Measurements from ENCODE around the gene GRN.
"Not testable (repeated sequence)": the region's sequence is repeated elsewhere in the genome, so short reads cannot be mapped to it uniquely, and the experiment has no call there.

Gene GRN

DNA sequence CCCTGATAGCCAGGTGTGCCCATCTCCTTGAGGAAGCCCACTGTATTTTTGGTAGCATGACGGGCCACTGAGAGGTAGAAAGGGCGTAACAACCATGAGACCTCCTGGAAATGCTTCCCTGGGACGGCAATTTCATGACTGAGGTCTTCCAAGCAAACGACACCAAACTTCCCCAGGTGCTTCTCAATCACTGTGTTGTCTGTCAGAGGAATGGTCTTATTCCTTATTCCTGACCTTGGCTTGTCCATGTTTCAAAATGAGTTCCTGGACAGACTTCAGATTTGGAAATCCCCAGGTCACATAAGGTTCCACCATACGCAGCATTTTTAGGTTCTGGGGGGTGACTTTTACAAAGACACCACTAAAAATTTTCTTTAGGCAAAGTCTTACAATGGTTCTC lies 19.9 kb downstream of the GRN start:
- H3K79me2 ChIP-seq (ENCODE audit: control insufficient read depth, insufficient read depth, low read length, poor library complexity); H2BK120ac ChIP-seq (ENCODE audit: insufficient read depth, low read length, poor library complexity); H3K14ac ChIP-seq (ENCODE audit: low read length); H3K4me2 ChIP-seq (ENCODE audit: low read length); H3K9me3 ChIP-seq (ENCODE audit: insufficient read depth, low read depth, low read length); H4K12ac ChIP-seq (ENCODE audit: low read depth, low read length); H3K23ac ChIP-seq (ENCODE audit: low read length); H2BK12ac ChIP-seq (ENCODE audit: low read length); H3K9ac ChIP-seq (ENCODE audit: low read length); H3K79me1 ChIP-seq (ENCODE audit: low read length); H2AK5ac ChIP-seq (ENCODE audit: low read length); H3K18ac ChIP-seq (ENCODE audit: low read length); H3K27ac ChIP-seq (ENCODE audit: low read depth, low read length); H2BK5ac ChIP-seq (ENCODE audit: low read depth, low read length, poor library complexity); DNase-seq; H2AFZ ChIP-seq (ENCODE audit: insufficient read depth, low read length, poor library complexity); H3K27me3 ChIP-seq (ENCODE audit: insufficient read depth, low read length); H4K91ac ChIP-seq (ENCODE audit: low read depth, low read length); H3K4ac ChIP-seq (ENCODE audit: low read depth, low read length); H4K8ac ChIP-seq (ENCODE audit: low read depth, low read length); H3K4me3 ChIP-seq (ENCODE audit: low read depth, low read length); H3K36me3 ChIP-seq (ENCODE audit: control insufficient read depth in 1 of 2, insufficient read depth in 2 of 2, low read length in 2 of 2): not testable (repeated sequence)
- H3K4me1 ChIP-seq (ENCODE audit: control insufficient read depth in 1 of 2, insufficient read depth in 2 of 2, low read length in 2 of 2): peaks cover 2 to 11% of the 10 kb centered on the region in 2 experiments
- no CpG with 5 or more reads among the region's 5 CpGs for WGBS (ENCODE audit: extremely low coverage, insufficient coverage, insufficient read length)

DNA sequence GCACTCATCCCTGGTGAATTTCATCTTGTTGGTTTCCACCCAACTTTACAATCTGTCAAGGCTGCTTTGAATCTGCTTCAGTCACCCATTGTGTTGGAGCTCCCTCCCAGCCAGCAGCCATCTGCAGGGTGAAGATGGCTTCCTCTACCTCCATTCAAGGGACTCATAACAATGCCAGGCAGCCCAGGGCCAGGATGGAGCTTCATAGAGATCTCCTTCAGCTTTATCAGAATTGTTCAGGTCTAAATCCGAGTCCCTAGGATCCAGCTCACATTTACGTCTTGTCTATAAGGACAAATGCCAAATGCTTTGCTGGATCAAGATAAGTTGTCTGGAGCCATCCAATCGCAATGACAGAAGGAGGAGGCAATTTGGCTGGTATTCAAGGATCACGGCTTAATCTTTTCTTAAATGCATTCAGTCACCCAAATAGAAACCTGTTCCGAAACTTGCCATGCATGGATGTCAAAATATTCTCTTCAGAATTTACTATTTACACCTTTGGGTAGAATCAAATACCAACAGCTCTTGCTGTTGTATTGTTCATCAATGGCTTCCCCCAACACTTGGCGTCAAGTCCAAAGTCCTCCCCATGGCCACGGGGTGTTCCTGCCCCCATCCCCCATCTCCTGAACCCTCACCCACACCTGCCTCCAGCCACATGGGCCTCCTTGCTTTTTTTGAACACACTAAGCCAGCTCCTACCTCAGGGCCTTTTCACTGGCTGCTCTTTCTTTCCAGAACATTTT lies 22.3 kb downstream of the GRN start:
- Histone ChIP-seq H2AK5ac (ENCODE audit: low read length) (no peak overlapping the region), H3K79me2 (ENCODE audit: control insufficient read depth, insufficient read depth, low read length, poor library complexity) (peaks cover 6% of the 10 kb centered on the region), H3K79me1 (ENCODE audit: low read length) (peaks cover 6% of the 10 kb centered on the region), H4K8ac (ENCODE audit: low read depth, low read length) (no peak overlapping the region), H4K12ac (ENCODE audit: low read depth, low read length) (no peak overlapping the region), H3K23ac (ENCODE audit: low read length) (no peak overlapping the region), H3K18ac (ENCODE audit: low read length) (no peak overlapping the region), H3K4me1 (ENCODE audit: control insufficient read depth in 1 of 2, insufficient read depth in 2 of 2, low read length in 2 of 2) (peaks cover 2 to 5% of the 10 kb centered on the region in 2 experiments), H3K4me2 (ENCODE audit: low read length) (no peak overlapping the region), H2BK120ac (ENCODE audit: insufficient read depth, low read length, poor library complexity) (no peak overlapping the region), H3K4me3 (ENCODE audit: low read depth, low read length) (no peak overlapping the region), H3K27ac (ENCODE audit: low read depth, low read length) (no peak overlapping the region), H2BK5ac (ENCODE audit: low read depth, low read length, poor library complexity) (no peak overlapping the region), H3K9me3 (ENCODE audit: insufficient read depth, low read depth, low read length) (no peaks in the 10 kb centered on the region), H2BK12ac (ENCODE audit: low read length) (no peak overlapping the region), H3K27me3 (ENCODE audit: insufficient read depth, low read length) (no peaks in the 10 kb centered on the region), H3K36me3 (ENCODE audit: control insufficient read depth in 1 of 2, insufficient read depth in 2 of 2, low read length in 2 of 2) (no peaks in the 10 kb centered on the region), H4K91ac (ENCODE audit: low read depth, low read length) (no peak overlapping the region), H3K14ac (ENCODE audit: low read length) (no peak overlapping the region), H3K9ac (ENCODE audit: low read length) (no peak overlapping the region), H3K4ac (ENCODE audit: low read depth, low read length) (no peak overlapping the region), H2AFZ (ENCODE audit: insufficient read depth, low read length, poor library complexity) (no peak overlapping the region)
- no CpG with 5 or more reads among the region's 7 CpGs for WGBS (ENCODE audit: extremely low coverage, insufficient coverage, insufficient read length)
- DNase-seq: no peak

DNA sequence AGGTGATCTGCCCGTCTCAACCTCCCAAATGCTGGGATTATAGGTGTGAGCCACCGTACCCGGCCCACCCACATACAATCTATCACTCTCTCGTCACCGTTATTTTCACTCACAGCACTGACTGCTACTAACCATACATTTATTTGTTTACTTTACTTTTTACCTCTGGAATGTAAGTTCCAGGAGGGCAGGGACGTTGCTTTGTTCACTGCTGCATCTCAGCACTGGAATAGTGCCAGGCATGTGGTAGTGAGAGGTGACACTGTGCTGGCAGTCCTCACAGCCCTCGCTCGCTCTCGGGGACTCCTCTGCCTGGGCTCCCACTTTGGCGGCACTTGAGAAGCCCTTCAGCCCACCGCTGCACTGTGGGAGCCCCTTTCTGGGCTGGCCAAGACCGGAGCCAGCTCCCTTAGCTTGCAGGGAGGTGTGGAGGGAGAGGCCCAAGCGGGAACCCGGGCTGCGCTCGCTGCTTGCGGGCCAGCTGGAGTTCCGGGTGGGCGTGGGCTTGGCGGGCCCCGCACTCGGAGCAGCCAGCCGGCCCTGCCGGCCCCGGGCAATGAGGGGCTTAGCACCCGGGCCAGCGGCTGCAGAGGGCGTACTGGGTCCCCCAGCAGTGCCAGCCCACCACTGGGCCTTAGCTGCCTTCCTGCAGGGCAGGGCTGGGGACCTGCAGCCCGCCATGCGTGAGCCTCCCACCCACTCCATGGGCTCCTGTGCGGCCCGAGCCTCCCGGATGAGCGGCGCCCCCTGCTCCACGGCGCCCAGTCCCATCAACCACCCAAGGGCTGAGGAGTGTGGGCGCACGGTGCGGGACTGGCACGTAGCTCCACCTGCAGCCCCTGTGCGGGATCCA lies 23.5 kb downstream of the GRN start:
- not testable (repeated sequence) for H3K23ac ChIP-seq (ENCODE audit: low read length); H3K4ac ChIP-seq (ENCODE audit: low read depth, low read length); H3K9me3 ChIP-seq (ENCODE audit: insufficient read depth, low read depth, low read length)

DNA sequence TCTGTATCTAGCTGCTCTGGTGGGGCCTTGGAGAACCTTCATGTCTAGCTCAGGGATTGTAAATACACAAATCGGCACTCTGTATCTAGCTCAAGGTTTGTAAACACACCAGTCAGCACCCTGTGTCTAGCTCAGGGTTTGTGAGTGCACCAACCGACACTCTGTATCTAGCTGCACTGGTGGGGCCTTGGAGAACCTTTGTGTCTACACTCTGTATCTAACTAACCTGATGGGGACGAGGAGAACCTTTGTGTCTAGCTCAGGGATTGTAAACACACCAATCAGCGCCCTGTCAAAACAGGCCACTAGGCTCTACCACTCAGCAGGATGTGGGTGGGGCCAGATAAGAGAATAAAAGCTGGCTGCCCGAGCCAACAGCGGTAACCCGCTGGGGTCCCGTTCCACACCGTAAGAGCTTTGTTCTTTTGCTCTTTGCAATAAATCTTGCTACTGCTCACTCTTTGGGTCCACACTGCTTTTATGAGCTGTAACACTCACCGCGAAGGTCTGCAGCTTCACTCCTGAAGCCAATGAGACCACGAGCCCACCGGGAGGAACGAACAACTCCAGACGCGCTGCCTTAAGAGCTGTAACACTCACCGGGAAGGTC lies 24.4 kb downstream of the GRN start:
- not testable (repeated sequence) for H2BK120ac ChIP-seq (ENCODE audit: insufficient read depth, low read length, poor library complexity); H2BK12ac ChIP-seq (ENCODE audit: low read length); H3K4me1 ChIP-seq (ENCODE audit: control insufficient read depth in 1 of 2, insufficient read depth in 2 of 2, low read length in 2 of 2); H2BK5ac ChIP-seq (ENCODE audit: low read depth, low read length, poor library complexity); H3K79me1 ChIP-seq (ENCODE audit: low read length); H3K9me3 ChIP-seq (ENCODE audit: insufficient read depth, low read depth, low read length); H3K27ac ChIP-seq (ENCODE audit: low read depth, low read length); DNase-seq; H3K79me2 ChIP-seq (ENCODE audit: control insufficient read depth, insufficient read depth, low read length, poor library complexity); H3K9ac ChIP-seq (ENCODE audit: low read length); H3K18ac ChIP-seq (ENCODE audit: low read length); H3K14ac ChIP-seq (ENCODE audit: low read length); H3K4me3 ChIP-seq (ENCODE audit: low read depth, low read length); H4K12ac ChIP-seq (ENCODE audit: low read depth, low read length); H3K4ac ChIP-seq (ENCODE audit: low read depth, low read length); H2AFZ ChIP-seq (ENCODE audit: insufficient read depth, low read length, poor library complexity); H2AK5ac ChIP-seq (ENCODE audit: low read length); H3K27me3 ChIP-seq (ENCODE audit: insufficient read depth, low read length); H4K91ac ChIP-seq (ENCODE audit: low read depth, low read length); H4K8ac ChIP-seq (ENCODE audit: low read depth, low read length); H3K23ac ChIP-seq (ENCODE audit: low read length); H3K4me2 ChIP-seq (ENCODE audit: low read length); H3K36me3 ChIP-seq (ENCODE audit: control insufficient read depth in 1 of 2, insufficient read depth in 2 of 2, low read length in 2 of 2)
- no CpG with 5 or more reads among the region's 17 CpGs for WGBS (ENCODE audit: extremely low coverage, insufficient coverage, insufficient read length)

More for the DNA sequence above, 23.5 kb downstream of the GRN start:
- H3K79me1 ChIP-seq (ENCODE audit: low read length); H2AK5ac ChIP-seq (ENCODE audit: low read length); H2BK12ac ChIP-seq (ENCODE audit: low read length); H2BK5ac ChIP-seq (ENCODE audit: low read depth, low read length, poor library complexity); H2BK120ac ChIP-seq (ENCODE audit: insufficient read depth, low read length, poor library complexity); H4K8ac ChIP-seq (ENCODE audit: low read depth, low read length); H3K79me2 ChIP-seq (ENCODE audit: control insufficient read depth, insufficient read depth, low read length, poor library complexity); H3K27me3 ChIP-seq (ENCODE audit: insufficient read depth, low read length); H3K9ac ChIP-seq (ENCODE audit: low read length); H4K91ac ChIP-seq (ENCODE audit: low read depth, low read length); H3K4me3 ChIP-seq (ENCODE audit: low read depth, low read length); H3K36me3 ChIP-seq (ENCODE audit: control insufficient read depth in 1 of 2, insufficient read depth in 2 of 2, low read length in 2 of 2); H3K14ac ChIP-seq (ENCODE audit: low read length); H2AFZ ChIP-seq (ENCODE audit: insufficient read depth, low read length, poor library complexity); H4K12ac ChIP-seq (ENCODE audit: low read depth, low read length); DNase-seq; H3K27ac ChIP-seq (ENCODE audit: low read depth, low read length); H3K18ac ChIP-seq (ENCODE audit: low read length); H3K4me1 ChIP-seq (ENCODE audit: control insufficient read depth in 1 of 2, insufficient read depth in 2 of 2, low read length in 2 of 2); H3K4me2 ChIP-seq (ENCODE audit: low read length): not testable (repeated sequence)
- 100% methylated on average over 2 of the region's 42 CpGs for WGBS (ENCODE audit: extremely low coverage, insufficient coverage, insufficient read length)
